C4-2B (cell line): ENCODE measurements around the gene CRYBA2.

Experiments used
- CTCF ChIP-seq: fragments of 450-650 bp; conservative IDR thresholded peaks from 2 replicates; pipeline ENCODE4 v1.5.1; 2017; ENCODE audit warnings: mild to moderate bottlenecking
- ZFX ChIP-seq: fragments of 450-650 bp; IDR thresholded peaks from 2 replicates; pipeline ENCODE4 v1.6.1; 2017

GRCh38 chr2:218952160-218952559, 41.1 kb downstream of the CRYBA2 start:
- no peak for TF ChIP-seq CTCF
- TF ChIP-seq ZFX = no peak
